HFFc6 (cell line): ENCODE measurements around the gene SRMS. TPM values are rescaled to one million over a fixed set of nuclear protein-coding genes. Genes with fewer than 3 reads are reported as not detected.

Experiments
- DNase-seq: peaks from one replicate; pipeline ENCODE4 v3.0.0-alpha.2; 2018
- H3K27ac Mint-ChIP-seq: 2 replicates; pipeline ENCODE4 v1.8.0; 2020; ENCODE audit warnings: mild to moderate bottlenecking, mixed read lengths
- H3K27me3 Mint-ChIP-seq: 2 replicates; pipeline ENCODE4 v1.8.0; 2021; ENCODE audit warnings: mild to moderate bottlenecking, moderate library complexity, mixed read lengths; ENCODE audit not compliant: insufficient read depth
- H3K36me3 Mint-ChIP-seq: 2 replicates; pipeline ENCODE4 v1.8.0; 2021; ENCODE audit warnings: low read depth, mixed read lengths
- H3K4me1 Mint-ChIP-seq: 2 replicates; pipeline ENCODE4 v1.8.0; 2020; ENCODE audit warnings: low read depth, mixed read lengths
- H3K4me3 Mint-ChIP-seq: 2 replicates; pipeline ENCODE4 v1.8.0; 2020; ENCODE audit warnings: mild to moderate bottlenecking, moderate library complexity, mixed read lengths
- H3K9me3 Mint-ChIP-seq: 2 replicates; pipeline ENCODE4 v1.8.0; 2020; ENCODE audit warnings: mild to moderate bottlenecking, mixed read lengths
- total RNA-seq, 6 experiments: library from RNA; stranded (reverse); fragmentation: NEBNext Ultra II Directional; extraction: Animal tissue kit (Norgen Biotek cat#: 25700); gene quantifications; 2 replicates in 1 of 6; 3 replicates in 5 of 6; pipeline ENCODE4 v1.2.3, GENCODE V29; 2021
- TF ChIP-seq, protein P1 (sequence below): fragments of 200-600 bp; sonication (generic); IDR thresholded peaks from 2 replicates; pipeline ENCODE4 v1.5.0; 2021; ENCODE audit warnings: antibody characterized with exemption, mild to moderate bottlenecking

Gene SRMS
- total RNA-seq, 6 experiments from 2014 or later: not detected

DNA sequence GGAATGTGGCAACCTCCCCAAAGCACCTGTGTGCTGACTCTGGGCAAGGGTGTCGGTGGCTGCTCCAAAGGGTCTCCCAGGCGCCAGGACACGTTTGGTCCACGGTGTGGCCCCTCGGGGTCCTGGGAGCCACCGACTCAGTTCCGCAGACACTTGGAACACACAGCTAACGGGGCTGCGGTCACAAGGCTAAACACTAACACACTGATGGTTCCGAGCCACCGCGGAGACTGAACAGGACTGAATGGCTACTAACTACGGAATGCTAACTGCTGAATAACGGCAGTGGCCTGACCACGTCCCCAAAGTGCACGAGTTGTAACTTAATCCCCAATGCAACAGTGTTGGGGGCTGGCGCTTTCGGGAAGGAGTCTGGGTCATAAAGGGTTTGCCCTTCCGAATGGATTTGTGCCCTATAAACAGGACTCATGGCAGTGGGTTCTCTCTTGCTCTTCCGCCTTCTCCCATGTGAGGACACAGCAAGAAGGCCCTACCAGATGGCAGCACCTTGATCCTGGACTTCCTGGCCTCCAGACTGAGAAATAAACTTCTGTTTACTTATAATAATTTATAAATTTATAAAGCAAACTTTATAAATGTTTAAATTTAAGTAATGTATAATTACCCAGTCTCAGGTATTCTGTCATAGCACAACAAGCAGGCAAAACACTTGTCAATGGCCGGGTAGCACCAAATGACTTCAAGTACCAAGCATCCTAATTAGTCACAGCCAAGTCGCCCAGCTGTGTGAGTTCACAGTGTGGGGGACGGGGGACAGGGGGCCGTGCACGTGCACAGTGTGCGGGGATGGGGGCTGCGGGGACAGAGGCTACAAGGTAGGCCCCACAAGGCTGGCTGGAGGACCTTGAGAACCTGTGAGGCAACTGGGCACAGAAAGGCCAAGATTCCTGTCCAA lies 46.4 kb downstream of the SRMS start:
- TF ChIP-seq, protein P1, sequence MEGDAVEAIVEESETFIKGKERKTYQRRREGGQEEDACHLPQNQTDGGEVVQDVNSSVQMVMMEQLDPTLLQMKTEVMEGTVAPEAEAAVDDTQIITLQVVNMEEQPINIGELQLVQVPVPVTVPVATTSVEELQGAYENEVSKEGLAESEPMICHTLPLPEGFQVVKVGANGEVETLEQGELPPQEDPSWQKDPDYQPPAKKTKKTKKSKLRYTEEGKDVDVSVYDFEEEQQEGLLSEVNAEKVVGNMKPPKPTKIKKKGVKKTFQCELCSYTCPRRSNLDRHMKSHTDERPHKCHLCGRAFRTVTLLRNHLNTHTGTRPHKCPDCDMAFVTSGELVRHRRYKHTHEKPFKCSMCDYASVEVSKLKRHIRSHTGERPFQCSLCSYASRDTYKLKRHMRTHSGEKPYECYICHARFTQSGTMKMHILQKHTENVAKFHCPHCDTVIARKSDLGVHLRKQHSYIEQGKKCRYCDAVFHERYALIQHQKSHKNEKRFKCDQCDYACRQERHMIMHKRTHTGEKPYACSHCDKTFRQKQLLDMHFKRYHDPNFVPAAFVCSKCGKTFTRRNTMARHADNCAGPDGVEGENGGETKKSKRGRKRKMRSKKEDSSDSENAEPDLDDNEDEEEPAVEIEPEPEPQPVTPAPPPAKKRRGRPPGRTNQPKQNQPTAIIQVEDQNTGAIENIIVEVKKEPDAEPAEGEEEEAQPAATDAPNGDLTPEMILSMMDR: no peak
- Mint-ChIP-seq H3K27ac (no peak overlapping the region), H3K9me3 (peaks cover 14% of the 10 kb centered on the region; the same call in 1 of the 2 replicates), H3K36me3 (no peaks in the 10 kb centered on the region), H3K4me1 (no peaks in the 10 kb centered on the region), H3K27me3 (peaks cover 17% of the 10 kb centered on the region), H3K4me3 (no peak overlapping the region)
- no peak for DNase-seq

DNA sequence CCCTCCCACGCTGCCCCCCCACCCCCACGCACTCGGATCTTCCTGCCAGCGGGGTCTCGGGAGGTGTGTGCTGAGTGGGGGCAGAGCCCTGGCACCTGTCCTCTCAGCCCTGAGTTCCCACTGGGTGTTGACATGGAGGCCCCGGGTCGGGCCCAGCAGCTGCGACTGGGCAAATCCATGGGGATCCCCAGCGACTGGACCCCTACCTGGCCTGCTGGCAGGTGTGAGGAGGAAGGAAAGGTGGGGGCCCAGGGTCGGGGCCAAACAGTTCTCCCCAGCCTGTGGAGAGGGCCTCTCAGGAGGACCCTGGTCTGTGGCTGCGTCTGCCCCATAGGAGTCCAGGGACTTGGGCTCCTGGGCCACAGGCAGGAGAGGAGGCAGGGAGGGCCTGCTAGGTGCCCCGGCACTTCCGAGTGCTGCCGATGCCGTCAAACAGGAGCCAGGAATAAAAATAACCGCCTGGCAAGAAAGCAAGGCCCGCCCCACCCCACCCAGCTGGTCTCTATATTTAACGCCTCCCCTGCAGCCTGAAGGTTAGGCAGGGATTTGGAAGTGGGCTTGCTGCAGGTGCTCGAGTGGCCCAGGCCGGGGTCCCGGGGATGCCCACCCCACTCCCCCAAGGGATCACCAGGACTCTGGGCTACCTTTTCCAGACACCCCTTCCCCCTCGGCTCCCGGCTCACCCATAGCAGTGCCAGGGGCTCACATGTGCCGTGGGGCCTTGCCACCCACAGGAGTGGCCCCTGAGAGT lies 47.2 kb downstream of the SRMS start:
- no peaks in the 10 kb centered on the region for H3K36me3 Mint-ChIP-seq

DNA sequence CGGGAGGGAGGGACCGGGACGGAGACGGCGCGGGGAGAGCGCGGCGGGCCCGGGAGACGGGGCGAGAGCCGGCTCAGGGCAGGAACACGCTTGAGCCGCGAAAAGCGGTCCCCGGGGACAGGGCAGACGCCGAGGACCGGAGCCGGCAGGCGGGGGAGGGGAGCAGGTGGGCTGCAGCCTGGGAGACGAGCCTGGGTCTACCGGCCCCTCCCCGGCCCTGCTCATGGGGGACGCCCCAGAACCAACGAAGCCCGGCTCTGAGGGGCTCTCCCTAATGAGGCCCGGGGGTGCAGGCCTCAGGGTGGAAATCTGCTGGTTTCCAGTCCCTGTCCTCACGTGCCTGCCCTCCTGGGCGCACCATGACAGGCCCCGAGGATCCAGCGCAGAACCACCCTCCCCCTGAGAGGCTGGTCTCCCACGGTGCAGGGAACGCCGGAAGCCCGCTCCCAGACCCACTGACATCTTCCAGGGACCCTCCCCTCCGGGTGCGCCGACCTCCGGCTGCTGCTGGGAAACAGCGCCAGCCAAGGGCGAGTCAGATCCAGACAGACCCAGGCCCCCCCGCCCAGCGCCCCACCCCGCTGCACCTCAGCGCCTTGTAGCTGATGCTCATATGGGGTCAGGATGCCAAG lies 48.1 kb downstream of the SRMS start:
- Mint-ChIP-seq H3K27me3 (peaks cover 8% of the 10 kb centered on the region), H3K4me3 (no peak overlapping the region), H3K36me3 (no peaks in the 10 kb centered on the region), H3K4me1 (no peaks in the 10 kb centered on the region), H3K9me3 (peaks cover 5% of the 10 kb centered on the region; the same call in 1 of the 2 replicates), H3K27ac (no peak overlapping the region)
- TF ChIP-seq, protein P1: no peak
- no peak for DNase-seq

More for the DNA sequence above, 47.2 kb downstream of the SRMS start:
- H3K27me3 Mint-ChIP-seq: peaks cover 17% of the 10 kb centered on the region
- no peak for DNase-seq
- H3K27ac Mint-ChIP-seq: no peak overlapping the region
- no peak overlapping the region for H3K4me3 Mint-ChIP-seq
- peaks cover 14% of the 10 kb centered on the region; the same call in 1 of the 2 replicates for H3K9me3 Mint-ChIP-seq
- no peaks in the 10 kb centered on the region for H3K4me1 Mint-ChIP-seq
- TF ChIP-seq, protein P1: no peak

DNA sequence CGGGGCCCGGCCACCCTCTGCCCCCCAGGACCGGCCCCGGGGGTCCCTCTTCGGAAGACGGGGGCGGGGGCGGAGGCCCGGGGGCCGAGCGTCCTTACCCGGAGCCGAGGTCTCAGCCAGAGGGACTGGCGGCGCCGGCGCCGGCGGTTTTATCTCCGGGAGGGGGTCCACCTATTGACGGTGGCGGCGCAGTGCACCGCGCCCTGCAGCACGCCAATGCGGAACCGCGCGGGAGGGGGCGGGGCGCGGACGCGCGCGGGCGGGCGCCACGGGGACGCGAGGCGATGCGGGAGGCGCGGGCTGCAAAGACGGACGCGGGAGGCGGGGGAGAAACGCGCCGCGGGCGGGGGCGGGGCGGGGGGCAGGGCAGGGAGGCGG lies 48.6 kb downstream of the SRMS start, which contains the start of gene EEF1A2:
EEF1A2 (minus strand) TSS at position 124 of the 378 bp plus-strand sequence. CDS start 1,320 bp downstream, outside the sequence.
- Mint-ChIP-seq H3K36me3 (no peaks in the 10 kb centered on the region), H3K27me3 (peaks cover 3% of the 10 kb centered on the region; the same call in 1 of the 2 replicates), H3K4me1 (no peaks in the 10 kb centered on the region), H3K9me3 (peaks cover under 1% of the 10 kb centered on the region; the same call in 1 of the 2 replicates), H3K27ac (no peak within 1 kb of the TSS), H3K4me3 (no peak within 1 kb of the TSS)
- TF ChIP-seq, protein P1: peak; percentile 13; the same call in 1 of the 2 replicates
- DNase-seq: no peak
